ENCODE results near the gene NPSR1.

The NPSR1 gene

GRCh38 chr7:34723866-34724490, 66.0 kb downstream of the NPSR1 start:
- DNase-seq: no peak

GRCh38 chr7:34726221-34726620, 68.2 kb downstream of the NPSR1 start:
- no peak for DNase-seq

GRCh38 chr7:34727464-34727995, 69.5 kb downstream of the NPSR1 start:
- no peak for DNase-seq

- DNase-seq: no peak
Measured at GRCh38 chr7:34728156-34728555, 70.1 kb downstream of the NPSR1 start.

- no peak for DNase-seq
Measured at GRCh38 chr7:34734771-34735170, 76.8 kb downstream of the NPSR1 start.

- no peak for DNase-seq
Measured at GRCh38 chr7:34735526-34735925, 77.5 kb downstream of the NPSR1 start.

- no peak for DNase-seq
Measured at GRCh38 chr7:34739651-34740300, 81.8 kb downstream of the NPSR1 start.

- no peak for DNase-seq
Measured at GRCh38 chr7:34740840-34741239, 82.8 kb downstream of the NPSR1 start.

GRCh38 chr7:34747176-34747781, 89.3 kb downstream of the NPSR1 start:
- DNase-seq: no peak

GRCh38 chr7:34747867-34748727, 90.1 kb downstream of the NPSR1 start:
- no peak for DNase-seq

- DNase-seq: no peak
Measured at GRCh38 chr7:34748728-34749089, 90.7 kb downstream of the NPSR1 start.

- no peak for DNase-seq
Measured at GRCh38 chr7:34749446-34749845, 91.4 kb downstream of the NPSR1 start.

- no peak for DNase-seq
Measured at GRCh38 chr7:34750209-34750608, 92.2 kb downstream of the NPSR1 start.

- no peak for DNase-seq
Measured at GRCh38 chr7:34750636-34751035, 92.6 kb downstream of the NPSR1 start.

- DNase-seq: no peak
Measured at GRCh38 chr7:34751725-34752643, 94.0 kb downstream of the NPSR1 start.

- no peak for DNase-seq
Measured at GRCh38 chr7:34752929-34753328, 94.9 kb downstream of the NPSR1 start.

- no peak for DNase-seq
Measured at GRCh38 chr7:34755008-34755407, 97.0 kb downstream of the NPSR1 start.

- DNase-seq: no peak
Measured at GRCh38 chr7:34756025-34756437, 98.0 kb downstream of the NPSR1 start.

GRCh38 chr7:34756691-34757090, 98.7 kb downstream of the NPSR1 start:
- DNase-seq: no peak

- DNase-seq: no peak
Measured at GRCh38 chr7:34757570-34758110, 99.6 kb downstream of the NPSR1 start.

- DNase-seq: no peak
Measured at GRCh38 chr7:34758111-34758601, 100.1 kb downstream of the NPSR1 start.

Measured in suppressor macrophage (primary cell).